Activated T-helper 17 cell treated with anti-CD3 and anti-CD28 coated beads, Interleukin-2, amount 50 U/mL, for 72 hours (primary cell): Measurements from ENCODE around the gene ESPN. TPM values are rescaled to one million over a fixed set of nuclear protein-coding genes. Genes with fewer than 3 reads are reported as not detected.

Source experiments
- ATAC-seq: fragments of 150-1000 bp; cut with Tn5 transposase; replicated peaks from 2 replicates; pipeline ENCODE4 v1.10.0; 2021; ENCODE audit warnings: mild to moderate bottlenecking, moderate library complexity
- H3K27ac Mint-ChIP-seq: one replicate; pipeline ENCODE4 v1.8.0; 2022; ENCODE audit warnings: mixed read lengths
- H3K27me3 Mint-ChIP-seq: one replicate; pipeline ENCODE4 v1.8.0; 2022; ENCODE audit warnings: mixed read lengths
- H3K36me3 Mint-ChIP-seq: one replicate; pipeline ENCODE4 v1.8.0; 2022; ENCODE audit warnings: low read depth, mild to moderate bottlenecking, mixed read lengths
- H3K4me1 Mint-ChIP-seq: one replicate; pipeline ENCODE4 v1.8.0; 2022; ENCODE audit warnings: mixed read lengths
- H3K4me3 Mint-ChIP-seq: one replicate; pipeline ENCODE4 v1.8.0; 2022; ENCODE audit warnings: mild to moderate bottlenecking, mixed read lengths
- H3K9me3 Mint-ChIP-seq: one replicate; pipeline ENCODE4 v1.8.0; 2022; ENCODE audit warnings: mixed read lengths
- total RNA-seq, 2 donors: library from RNA; stranded (reverse); gene quantifications; one replicate each; pipeline ENCODE4 v1.2.3, GENCODE V29; 2022

ESPN gene
- total RNA-seq, 2 donors from 2014 or later: 0.71 to 3.5 TPM

DNA sequence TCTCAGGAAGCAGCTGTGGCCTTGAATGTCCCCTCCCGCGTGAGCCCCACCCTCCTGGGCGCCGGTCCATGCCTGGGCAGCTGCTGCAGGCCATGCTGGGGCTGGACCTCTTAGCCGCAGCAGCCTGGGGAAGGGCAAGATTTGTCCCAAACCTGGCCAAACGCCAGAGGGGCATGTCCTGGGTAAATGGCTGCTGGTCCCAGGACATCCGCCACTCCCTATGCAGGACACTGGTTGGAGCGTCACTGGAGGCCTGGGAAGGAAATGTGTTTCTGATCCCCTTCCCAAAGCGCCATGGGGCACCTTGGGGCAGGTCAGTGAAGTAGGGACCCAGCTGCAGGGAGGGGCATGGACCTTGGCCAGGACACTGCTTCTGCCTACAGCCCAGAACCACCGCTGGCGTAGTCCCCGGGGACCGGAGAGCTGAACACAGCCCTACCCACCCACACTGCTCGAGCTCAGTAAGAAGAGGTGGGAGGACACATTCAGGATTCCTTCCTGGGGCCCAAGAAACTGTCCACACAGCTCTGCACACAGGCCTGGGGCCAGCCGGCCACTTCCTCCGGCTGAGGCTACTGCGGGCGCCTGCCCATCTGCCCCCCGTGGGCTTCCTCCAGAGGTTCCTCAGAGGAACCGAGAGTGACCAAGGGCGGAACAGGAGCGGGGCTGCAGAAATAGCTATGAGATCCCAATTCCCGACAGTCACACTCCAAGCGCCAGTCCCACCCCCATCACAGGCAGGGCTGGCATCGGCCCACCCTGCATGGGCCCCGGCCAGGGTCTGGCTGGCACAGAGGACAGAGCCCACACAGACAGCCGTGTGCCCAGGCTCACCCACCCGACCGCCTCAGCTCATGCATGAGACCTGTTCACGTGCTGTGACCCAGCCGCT, 77.7 kb downstream of the ESPN start:
- no peak overlapping the region for H3K27ac Mint-ChIP-seq
- no peak overlapping the region for H3K4me3 Mint-ChIP-seq
- no peaks in the 10 kb centered on the region for H3K36me3 Mint-ChIP-seq
- peaks cover 5% of the 10 kb centered on the region for H3K4me1 Mint-ChIP-seq
- ATAC-seq: no peak
- H3K9me3 Mint-ChIP-seq: no peaks in the 10 kb centered on the region
- peaks cover 5% of the 10 kb centered on the region for H3K27me3 Mint-ChIP-seq

DNA sequence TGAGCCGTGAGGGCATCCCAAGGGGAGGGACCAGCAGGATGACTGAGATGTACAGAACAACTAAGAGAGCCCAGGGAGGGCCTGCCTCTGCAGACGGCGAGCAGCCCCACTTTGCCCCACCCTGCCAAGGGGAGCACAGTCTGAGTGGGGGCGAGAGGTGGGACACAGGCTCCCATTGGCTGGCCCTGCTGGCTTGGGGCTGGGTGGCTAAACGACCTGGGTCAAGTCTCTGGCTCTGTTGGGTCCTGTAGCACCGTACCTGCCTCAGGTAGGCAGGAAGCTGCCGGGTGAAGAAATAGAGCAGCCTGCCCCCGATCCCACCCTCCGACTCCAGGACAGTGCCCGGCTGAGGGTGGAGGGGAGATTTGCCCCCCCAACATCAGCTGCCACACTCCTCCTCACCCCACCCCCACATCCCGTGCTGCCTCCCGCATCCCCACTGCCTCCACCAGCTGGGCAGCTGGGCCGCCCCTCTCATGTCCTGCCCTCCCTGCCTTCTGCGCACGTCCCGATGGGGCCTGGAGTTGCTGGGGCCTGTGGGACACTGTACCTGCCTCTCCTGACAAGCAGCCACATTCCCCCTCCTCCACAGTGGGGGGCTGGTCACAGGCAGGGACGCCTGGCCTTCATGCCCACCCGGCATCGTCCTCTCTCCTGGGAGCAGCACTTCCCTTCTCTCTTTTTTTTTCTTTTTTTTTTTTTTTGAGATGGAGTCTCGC, 79.5 kb downstream of the ESPN start:
- no peaks in the 10 kb centered on the region for H3K4me1 Mint-ChIP-seq
- no peaks in the 10 kb centered on the region for H3K36me3 Mint-ChIP-seq

DNA sequence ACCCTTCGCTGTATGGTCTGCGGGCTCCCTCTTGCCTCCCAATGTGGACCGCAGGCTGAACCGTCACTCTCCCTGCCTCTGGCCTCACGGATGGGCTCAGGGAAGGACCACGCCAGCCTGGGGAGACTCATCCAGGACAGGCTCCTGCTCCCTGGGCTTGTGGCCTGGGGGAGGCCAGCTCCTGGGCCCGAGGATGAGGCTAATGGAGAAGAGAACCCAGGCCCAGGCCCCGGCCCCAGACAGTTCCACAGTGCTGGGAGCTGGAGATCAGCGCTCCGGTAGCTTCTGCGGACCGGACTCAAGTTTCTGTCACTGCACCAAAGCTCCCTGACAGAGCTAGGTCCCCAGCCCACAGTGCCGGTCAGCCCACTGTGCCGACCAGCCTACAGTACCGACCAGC, 80.3 kb downstream of the ESPN start:
- Mint-ChIP-seq H3K4me3 (no peak overlapping the region), H3K36me3 (no peaks in the 10 kb centered on the region), H3K4me1 (no peaks in the 10 kb centered on the region), H3K9me3 (no peaks in the 10 kb centered on the region), H3K27me3 (peaks cover 5% of the 10 kb centered on the region), H3K27ac (no peak overlapping the region)
- ATAC-seq: no peak

More for the DNA sequence above, 79.5 kb downstream of the ESPN start:
- no peak overlapping the region for H3K4me3 Mint-ChIP-seq
- peaks cover 5% of the 10 kb centered on the region for H3K27me3 Mint-ChIP-seq
- H3K27ac Mint-ChIP-seq: no peak overlapping the region
- ATAC-seq: no peak
- H3K9me3 Mint-ChIP-seq: no peaks in the 10 kb centered on the region

DNA sequence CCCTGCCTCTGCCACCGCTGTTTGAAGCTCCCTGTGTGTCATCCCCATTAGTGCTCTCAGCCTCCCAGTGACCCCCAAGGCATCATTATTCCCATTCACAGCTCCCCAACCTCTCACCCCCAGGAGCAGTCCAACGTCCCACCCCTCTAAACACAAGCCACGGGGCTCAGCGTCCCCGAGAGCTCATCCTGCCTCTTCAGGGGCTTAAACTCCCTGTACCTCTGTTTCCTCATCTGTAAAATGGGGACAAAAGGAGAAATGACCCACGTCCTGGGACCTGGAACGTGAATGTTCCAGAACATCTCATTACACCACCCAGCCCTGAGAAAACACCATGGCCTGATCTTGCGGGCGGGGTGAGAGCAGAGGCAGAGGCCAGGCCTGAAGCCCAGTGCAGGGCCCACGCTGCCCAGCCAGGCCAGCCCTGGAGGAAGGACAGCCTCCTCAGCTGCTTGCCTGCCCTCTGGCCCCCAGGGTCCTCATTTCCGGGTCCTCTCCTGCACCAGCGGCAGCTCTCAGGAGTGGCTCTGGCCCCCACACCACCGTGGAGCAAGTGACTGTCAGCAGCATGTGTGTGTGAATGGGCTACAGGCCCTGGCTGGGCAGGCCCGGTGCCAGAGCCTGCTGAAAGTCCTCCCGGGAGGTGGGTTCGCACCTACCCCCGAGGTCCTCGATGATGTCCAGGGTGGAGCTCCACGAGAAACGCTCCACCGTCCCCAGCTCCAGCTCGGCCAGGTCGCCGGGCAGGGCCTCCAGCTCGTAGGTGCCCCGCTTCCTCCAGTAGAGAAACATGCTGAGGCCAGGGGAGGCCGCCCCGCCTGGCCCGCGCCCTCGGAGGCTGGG, 81.0 kb downstream of the ESPN start:
- H3K4me3 Mint-ChIP-seq: no peak overlapping the region
- no peaks in the 10 kb centered on the region for H3K36me3 Mint-ChIP-seq
- H3K4me1 Mint-ChIP-seq: no peaks in the 10 kb centered on the region
- H3K27me3 Mint-ChIP-seq: peaks cover 5% of the 10 kb centered on the region
- no peak overlapping the region for H3K27ac Mint-ChIP-seq
- ATAC-seq: no peak
- H3K9me3 Mint-ChIP-seq: no peaks in the 10 kb centered on the region

DNA sequence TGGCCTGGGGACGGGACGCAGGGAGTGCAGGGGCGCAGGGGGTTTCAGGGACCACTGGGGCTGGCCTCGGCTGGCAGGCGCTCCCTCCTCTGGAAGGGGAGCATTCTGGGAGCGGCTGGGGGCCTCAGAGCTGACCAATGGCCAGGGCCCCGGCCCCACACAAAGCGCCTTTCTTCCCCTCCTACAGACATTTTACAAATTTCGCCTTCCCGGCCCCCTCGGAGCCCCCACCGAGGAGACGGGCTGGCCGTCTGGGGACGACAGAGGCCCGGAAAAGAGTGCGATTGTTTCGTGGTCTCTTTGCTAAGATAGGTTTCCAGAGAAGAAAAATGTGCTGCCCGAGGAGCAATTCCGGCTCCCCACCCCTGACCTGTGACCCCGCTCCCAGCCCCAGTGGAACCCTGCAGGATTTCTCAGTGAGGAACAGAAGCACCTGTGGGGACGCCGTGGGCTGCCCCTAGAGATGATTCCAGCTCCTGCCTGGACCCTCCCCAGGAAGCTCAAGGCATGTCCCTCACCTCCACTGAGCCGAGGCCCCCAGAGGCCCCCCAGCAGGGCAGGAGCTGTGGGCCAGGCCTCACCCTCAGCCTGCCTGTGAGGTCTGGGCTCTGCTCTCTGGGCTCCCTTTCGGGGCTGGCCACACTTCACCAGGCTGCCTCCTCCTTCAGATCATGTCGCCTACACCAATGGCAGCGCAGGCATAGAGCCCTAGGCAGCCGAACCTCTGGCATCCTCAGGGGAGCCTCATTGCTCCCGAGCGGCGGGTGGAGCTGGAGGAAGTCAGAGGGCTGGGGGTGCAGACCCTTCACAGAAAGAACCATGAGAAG, 81.8 kb downstream of the ESPN start:
- H3K4me1 Mint-ChIP-seq: no peaks in the 10 kb centered on the region
- H3K36me3 Mint-ChIP-seq: no peaks in the 10 kb centered on the region
- peaks cover 5% of the 10 kb centered on the region for H3K27me3 Mint-ChIP-seq
- H3K9me3 Mint-ChIP-seq: no peaks in the 10 kb centered on the region
- no peak for ATAC-seq
- H3K27ac Mint-ChIP-seq: no peak overlapping the region
- no peak overlapping the region for H3K4me3 Mint-ChIP-seq

DNA sequence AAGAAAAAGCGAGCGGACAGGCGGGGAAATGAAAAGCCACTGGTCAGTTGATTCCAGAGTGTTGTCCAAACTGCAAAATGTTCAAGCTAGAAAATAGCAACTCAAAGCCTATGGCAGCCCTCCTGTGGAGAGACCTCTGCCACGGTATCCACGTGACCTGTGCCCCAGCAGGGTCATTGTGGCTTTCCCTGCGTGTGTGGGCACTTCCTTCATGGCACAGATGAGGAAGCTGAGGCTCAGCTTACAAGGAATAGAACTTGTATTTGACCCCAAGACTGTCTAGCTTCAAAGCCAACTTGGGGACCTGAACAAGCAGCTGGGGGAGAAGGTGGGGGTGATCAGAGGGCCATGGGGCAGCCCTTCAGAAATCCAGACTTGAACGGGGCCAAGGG, 82.5 kb downstream of the ESPN start:
- no peak for ATAC-seq
- no peaks in the 10 kb centered on the region for H3K4me1 Mint-ChIP-seq
- H3K36me3 Mint-ChIP-seq: no peaks in the 10 kb centered on the region
- no peaks in the 10 kb centered on the region for H3K9me3 Mint-ChIP-seq
- H3K27ac Mint-ChIP-seq: no peak overlapping the region
- H3K27me3 Mint-ChIP-seq: peaks cover 5% of the 10 kb centered on the region
- no peak overlapping the region for H3K4me3 Mint-ChIP-seq

DNA sequence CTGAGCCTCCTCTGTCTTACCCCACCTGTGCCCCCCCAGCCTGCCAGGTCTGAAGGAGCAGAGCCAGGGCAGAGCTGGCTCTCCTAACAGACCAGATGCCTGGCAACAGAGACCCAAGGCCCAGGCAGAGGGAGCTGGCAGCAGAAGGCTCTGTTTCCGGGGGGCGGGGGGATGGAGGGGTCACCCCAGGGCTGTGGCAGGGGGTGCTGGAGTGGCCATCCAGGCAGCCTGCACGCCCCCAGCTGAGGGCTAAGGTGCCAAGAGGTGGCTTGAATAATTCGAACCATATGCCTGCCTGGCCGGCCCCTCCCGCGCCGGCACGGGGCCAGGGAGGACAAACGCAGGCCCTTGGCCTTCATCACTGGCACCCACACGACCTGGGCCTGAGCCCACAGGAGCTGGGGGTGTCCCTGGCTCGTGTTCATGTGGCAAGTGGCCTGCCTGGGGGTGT, 82.9 kb downstream of the ESPN start:
- H3K27me3 Mint-ChIP-seq: peaks cover 5% of the 10 kb centered on the region
- ATAC-seq: no peak
- H3K27ac Mint-ChIP-seq: no peak overlapping the region
- no peaks in the 10 kb centered on the region for H3K36me3 Mint-ChIP-seq
- no peaks in the 10 kb centered on the region for H3K4me1 Mint-ChIP-seq
- no peak overlapping the region for H3K4me3 Mint-ChIP-seq
- H3K9me3 Mint-ChIP-seq: no peaks in the 10 kb centered on the region

DNA sequence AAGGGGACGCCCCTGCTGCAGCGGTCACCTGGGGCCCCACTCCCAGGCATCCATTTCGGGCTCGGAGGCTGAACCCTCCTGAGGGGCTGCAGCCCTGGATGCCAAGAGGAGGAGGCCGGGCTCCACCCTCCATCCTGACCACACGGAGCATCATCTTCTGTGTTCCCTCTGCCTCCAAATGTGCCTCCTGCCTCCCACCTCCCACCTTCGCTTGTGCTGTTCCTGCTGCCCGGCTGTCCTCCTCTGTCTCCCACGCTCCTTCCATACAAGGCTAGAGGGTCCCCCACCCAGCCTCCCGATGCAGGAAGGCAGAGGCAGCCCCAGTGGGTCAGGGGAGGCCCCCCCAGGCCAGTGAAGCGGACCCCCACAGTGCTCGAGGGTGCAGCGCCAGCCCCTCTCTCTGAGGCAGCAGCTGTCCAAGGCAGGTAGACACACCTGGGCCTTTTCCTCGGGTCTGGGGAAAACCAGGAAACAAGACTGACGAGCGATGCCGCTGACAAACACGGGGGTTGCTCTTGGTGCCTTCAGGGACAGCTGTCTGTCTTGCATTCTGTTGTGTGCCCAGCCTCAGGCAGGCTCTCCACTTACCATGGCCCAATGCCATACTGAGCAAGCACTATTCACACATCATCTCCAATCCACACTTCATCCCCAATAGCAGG, 83.7 kb downstream of the ESPN start:
- Mint-ChIP-seq H3K27me3 (peaks cover 5% of the 10 kb centered on the region), H3K4me3 (no peak overlapping the region), H3K4me1 (no peaks in the 10 kb centered on the region), H3K9me3 (no peaks in the 10 kb centered on the region), H3K36me3 (no peaks in the 10 kb centered on the region), H3K27ac (no peak overlapping the region)
- no peak for ATAC-seq

DNA sequence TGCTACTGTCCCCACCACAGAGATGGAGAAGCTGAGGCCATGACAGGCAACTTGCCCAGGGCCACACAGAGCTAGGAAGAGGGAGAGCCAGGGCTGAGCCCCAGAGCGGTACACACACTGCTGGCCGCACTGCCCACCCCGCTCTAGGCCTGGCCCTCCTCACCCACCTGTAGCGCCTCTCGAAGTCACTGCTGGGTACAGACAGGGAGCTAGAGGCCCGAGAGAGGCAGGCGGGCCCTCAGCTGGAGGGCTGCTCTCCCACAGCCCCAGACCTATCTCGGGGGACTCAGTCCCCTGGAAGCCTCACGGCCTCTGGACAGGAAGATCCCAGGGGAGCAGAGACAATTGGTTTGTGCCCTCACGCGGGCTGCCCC, 84.2 kb downstream of the ESPN start:
- Mint-ChIP-seq H3K4me1 (no peaks in the 10 kb centered on the region), H3K4me3 (no peak overlapping the region)

DNA sequence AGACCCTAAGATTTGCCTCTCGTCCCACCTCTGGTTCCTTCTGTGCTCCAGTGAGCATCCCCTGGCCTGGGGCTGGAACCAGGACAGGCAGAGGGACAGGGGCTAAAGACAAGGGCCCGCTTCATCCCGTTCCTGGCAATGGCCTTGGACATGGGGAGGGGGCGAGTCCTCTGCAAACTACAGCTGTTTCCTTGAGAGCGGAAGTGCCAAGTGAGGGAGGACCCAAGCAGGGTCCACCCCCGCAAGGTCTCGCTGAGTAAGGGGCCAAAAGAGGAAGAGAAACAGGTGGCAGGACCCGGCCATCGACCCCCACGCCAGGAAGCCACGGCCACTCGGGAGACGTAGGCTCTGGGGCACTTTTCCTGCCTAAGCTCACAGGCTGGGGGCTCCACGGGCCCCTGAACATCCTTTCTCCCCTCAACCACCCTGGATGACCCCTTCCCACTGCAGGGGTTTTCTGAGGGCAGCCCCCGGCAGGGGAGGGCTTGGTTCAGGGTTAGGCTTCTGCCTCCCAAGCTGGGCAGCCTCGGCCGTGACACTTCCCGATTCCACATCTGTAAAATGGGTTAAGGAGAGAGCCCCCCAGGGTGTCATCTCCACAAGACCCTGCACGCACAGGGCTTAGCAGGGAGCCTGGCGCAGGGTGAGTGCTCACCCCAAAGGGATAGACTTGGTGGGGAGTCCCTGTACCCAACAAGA, 84.8 kb downstream of the ESPN start:
- Mint-ChIP-seq H3K36me3 (no peaks in the 10 kb centered on the region), H3K4me1 (no peaks in the 10 kb centered on the region), H3K27ac (no peak overlapping the region), H3K27me3 (peaks cover 5% of the 10 kb centered on the region), H3K9me3 (no peaks in the 10 kb centered on the region), H3K4me3 (no peak overlapping the region)
- no peak for ATAC-seq

More for the DNA sequence above, 84.2 kb downstream of the ESPN start:
- no peaks in the 10 kb centered on the region for H3K9me3 Mint-ChIP-seq
- H3K36me3 Mint-ChIP-seq: no peaks in the 10 kb centered on the region
- ATAC-seq: no peak
- peaks cover 5% of the 10 kb centered on the region for H3K27me3 Mint-ChIP-seq
- H3K27ac Mint-ChIP-seq: no peak overlapping the region

DNA sequence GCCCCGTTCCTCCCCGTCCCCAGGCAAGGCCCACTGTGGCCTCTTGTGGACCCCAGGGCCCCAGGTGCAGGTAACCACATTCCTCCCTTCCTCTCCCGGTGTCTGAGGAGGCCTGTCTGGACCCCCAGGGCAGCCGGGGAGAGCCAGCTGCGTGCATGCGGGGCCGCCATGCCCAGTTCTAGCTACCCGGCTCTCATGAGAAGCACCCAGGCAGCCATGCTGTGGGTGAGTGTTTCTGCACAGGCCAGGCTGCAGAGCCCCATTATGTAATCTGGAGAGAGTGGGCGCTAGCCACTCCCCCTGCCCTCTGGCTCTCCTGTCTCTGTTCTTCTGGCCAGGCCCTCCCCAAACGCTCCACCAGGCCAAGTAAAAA, 85.3 kb downstream of the ESPN start:
- H3K9me3 Mint-ChIP-seq: no peaks in the 10 kb centered on the region
- H3K4me1 Mint-ChIP-seq: no peaks in the 10 kb centered on the region
- no peak overlapping the region for H3K27ac Mint-ChIP-seq
- no peaks in the 10 kb centered on the region for H3K36me3 Mint-ChIP-seq
- ATAC-seq: no peak
- no peak overlapping the region for H3K4me3 Mint-ChIP-seq
- H3K27me3 Mint-ChIP-seq: peaks cover 5% of the 10 kb centered on the region

DNA sequence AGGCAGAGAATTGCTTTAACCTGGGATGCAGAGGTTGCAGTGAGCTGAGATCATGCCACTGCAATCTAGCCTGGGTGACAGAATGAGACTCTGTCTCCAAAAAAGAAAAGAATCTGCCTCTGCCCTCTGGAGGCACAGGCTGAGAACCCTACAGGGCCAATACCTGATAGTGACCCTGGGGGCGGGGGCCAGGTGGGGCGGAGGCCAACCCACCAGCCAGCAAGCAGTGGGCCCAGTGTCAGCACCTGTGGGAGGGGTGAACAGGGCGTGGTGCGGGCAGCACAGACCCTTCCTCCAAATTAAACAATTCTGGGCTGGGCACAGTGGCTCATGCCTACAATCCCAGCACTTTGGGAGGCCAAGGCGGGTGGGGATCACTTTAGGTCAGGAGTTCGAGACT, 85.9 kb downstream of the ESPN start:
- Mint-ChIP-seq H3K27ac (no peak overlapping the region), H3K36me3 (no peaks in the 10 kb centered on the region), H3K4me1 (no peaks in the 10 kb centered on the region), H3K27me3 (peaks cover 5% of the 10 kb centered on the region), H3K4me3 (no peak overlapping the region), H3K9me3 (no peaks in the 10 kb centered on the region)
- no peak for ATAC-seq
